Activated CD4-positive, alpha-beta T cell treated with anti-CD3 and anti-CD28 coated beads for 48 hours (primary cell): ENCODE data around the gene IL24.
"Not testable (repeated sequence)": the region's sequence is repeated elsewhere in the genome, so short reads cannot be mapped to it uniquely, and the experiment has no call there.

Experiments used
- DNase-seq: peaks from one replicate; pipeline ENCODE4 v3.0.0-alpha.2; 2020

Gene IL24

GRCh38 chr1:206905295-206906164 lies 8.3 kb downstream of the IL24 start:
- DNase-seq, result peak; percentile 69

- no peak for DNase-seq
Observed at GRCh38 chr1:206907304-206907991, 10.2 kb downstream of the IL24 start.

GRCh38 chr1:206908038-206908437 lies 10.8 kb downstream of the IL24 start:
- DNase-seq, result no peak

DNA sequence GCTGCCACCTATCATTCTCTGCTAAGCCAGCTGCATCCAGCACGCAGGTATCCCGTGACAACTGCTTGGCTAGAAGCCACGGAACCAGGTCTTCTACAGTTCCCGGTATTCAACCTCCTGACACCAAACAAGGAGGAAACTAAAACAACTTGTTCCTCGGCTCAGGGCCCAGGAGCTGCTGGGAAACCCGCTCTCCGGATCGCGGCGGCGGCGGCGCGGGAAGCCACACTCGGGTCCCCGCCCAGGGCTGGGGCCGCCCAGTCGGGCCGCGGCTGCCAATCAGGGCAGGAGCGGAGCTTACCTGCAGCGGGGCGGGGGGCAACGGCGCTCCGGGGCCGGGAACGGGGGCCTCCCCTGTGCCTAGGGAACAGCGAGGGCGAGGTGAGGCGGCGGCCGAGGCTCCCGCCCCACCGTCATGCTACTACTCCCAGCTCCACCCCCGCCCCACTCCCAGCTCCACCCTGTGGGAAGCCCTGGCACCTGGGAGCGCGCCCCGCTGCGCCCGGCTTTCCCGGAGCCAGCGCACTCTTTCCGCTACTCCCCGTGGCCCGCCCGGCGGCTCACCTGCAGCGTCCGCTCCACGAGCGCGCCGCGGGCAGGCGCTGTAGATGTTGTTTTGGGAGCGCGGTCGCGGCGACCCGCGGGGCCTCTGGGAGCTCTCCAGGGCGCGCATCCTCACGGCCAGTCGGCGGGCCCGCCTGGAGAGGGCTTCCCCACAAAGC lies 12.1 kb downstream of the IL24 start:
- peak; percentile 55 for DNase-seq

GRCh38 chr1:206909883-206910318 lies 12.7 kb downstream of the IL24 start:
- no peak for DNase-seq

GRCh38 chr1:206911064-206911663 lies 13.9 kb downstream of the IL24 start:
- DNase-seq, result peak; percentile 51

- DNase-seq, result peak; percentile 76
Observed at GRCh38 chr1:206912445-206913095, 15.3 kb downstream of the IL24 start.

DNA sequence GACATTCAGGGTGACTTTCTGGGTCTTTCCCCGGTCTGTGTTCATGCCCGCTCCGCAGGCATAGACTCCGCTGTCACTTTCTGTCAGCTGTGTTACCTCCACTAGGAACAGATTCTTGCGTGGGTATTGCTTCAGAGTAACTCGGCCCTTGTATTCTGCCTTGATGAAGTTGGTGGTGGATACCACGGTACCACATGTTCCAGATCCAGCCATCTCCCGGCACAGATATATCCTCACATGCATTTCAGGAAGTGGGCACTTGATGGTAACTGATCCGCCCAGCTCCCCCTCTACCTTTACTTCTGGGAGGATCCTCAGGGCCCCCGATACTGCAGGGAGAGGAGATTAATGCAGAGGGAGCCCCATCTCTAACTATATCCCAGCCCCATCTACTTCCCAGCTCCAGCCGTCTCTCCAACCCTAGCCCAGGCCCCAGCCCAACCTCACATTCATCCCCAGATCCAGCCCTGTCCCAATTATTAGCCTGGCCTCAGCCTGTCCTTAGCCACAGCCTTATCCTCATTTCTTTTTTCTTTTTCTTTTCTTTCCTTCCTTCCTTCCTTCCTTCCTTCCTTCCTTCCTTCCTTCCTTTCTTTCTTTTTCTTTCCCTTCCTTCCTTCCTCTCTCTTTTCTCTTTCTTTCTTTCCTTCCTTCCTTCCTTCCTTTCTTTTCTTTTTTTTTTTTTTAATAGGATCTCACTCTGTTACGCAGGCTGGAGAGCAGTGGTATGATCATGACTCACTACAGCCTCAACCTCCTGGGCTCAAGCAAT lies 16.7 kb downstream of the IL24 start:
- no peak for DNase-seq

GRCh38 chr1:206915030-206915735 lies 17.9 kb downstream of the IL24 start:
- DNase-seq, result no peak

DNA sequence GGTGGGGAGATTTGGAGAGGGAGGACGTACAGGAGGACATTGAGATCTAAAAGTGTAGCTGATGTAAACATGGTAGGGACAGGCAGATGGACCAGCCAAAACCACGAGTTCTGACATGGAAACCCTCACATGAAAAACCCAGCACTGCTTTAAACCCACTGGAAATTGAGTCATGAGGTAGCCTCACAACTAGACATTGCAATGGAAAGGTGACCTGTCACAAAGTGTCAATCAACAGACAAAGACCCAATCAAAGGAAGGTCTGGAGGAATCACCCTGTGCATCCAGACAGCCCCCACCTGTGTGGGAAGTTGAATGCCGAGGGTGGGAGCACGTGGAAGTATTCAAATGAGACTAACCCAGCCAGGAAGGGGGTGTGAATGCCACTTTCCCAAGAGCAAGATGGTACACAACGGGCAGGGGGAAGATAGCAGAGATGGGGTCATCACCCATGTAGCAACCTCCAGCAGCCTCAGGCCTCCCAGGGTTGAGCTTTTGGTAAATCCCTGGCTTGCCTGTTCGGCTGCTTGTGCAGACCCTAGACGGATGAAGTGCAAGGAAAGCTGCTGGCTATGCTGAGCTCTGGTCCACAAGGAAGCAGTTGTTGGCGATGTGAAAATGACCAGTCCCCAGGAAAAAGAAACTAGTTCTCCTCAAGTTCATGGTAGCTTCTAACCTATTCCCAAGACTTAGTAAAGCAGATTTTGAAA lies 18.9 kb downstream of the IL24 start:
- DNase-seq, result no peak

- no peak for DNase-seq
Observed at GRCh38 chr1:206918076-206918475, 20.8 kb downstream of the IL24 start.

DNA sequence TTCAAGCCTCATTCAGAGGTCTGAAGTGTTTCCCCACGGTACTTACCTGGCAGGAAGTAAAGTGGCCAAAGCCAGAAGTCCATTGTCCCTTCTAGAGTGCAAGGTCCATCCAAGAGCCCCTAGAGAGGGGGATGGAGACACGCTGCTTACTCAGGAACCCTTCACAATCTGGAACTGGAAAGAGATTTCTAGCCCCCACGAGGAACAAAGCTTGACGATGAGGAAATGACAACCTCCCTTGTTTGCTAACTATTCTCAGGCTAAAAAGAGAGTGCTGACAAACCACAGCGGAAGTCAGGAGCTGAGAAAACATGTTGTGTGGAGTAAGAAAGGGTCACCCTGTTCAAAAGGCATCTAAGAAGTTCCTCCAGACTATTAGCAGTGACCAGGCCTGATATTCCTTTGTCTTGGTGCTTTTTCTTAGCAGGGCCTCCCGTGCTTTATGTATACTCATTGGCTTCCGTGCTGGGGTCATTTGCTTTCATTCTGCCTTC lies 24.6 kb downstream of the IL24 start, which contains the start of gene FCMR:
Gene FCMR, minus strand, starts transcription at position 170 of the 494 bp plus-strand sequence. Its CDS starts 87 bp downstream, at position 83.
- DNase-seq, result peak; percentile 41

- DNase-seq, result no peak
Observed at GRCh38 chr1:206922524-206922923, 25.3 kb downstream of the IL24 start.

- peak; percentile 77 for DNase-seq
Observed at GRCh38 chr1:206923009-206923960, 26.0 kb downstream of the IL24 start.

DNA sequence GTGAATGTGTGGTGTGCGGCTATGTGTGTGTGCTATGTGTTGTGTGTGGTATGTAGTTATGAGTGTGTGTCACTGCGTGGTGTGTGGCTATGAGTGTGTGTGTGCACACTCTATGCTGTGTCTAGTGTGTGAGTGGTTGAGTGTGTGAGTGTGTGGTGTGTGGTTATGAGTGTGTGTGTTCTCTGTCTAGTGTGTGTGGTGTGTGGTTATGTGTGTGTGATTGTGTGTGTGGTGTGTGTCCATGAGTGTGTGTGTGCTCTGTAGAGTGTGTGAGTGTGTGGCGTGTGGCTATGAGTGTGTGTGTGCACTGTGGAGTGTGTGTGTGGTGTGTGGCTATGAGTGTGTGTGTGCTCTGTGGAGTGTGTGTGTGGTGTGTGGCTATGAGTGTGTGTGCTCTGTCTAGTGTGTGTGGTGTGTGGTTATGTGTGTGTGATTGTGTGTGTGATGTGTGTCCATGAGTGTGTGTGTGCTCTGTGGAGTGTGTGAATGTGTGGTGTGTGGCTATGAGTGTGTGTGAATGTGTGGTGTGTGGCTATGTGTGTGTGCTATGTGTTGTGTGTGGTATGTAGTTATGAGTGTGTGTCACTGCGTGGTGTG lies 26.8 kb downstream of the IL24 start:
- not testable (repeated sequence) for DNase-seq

DNA sequence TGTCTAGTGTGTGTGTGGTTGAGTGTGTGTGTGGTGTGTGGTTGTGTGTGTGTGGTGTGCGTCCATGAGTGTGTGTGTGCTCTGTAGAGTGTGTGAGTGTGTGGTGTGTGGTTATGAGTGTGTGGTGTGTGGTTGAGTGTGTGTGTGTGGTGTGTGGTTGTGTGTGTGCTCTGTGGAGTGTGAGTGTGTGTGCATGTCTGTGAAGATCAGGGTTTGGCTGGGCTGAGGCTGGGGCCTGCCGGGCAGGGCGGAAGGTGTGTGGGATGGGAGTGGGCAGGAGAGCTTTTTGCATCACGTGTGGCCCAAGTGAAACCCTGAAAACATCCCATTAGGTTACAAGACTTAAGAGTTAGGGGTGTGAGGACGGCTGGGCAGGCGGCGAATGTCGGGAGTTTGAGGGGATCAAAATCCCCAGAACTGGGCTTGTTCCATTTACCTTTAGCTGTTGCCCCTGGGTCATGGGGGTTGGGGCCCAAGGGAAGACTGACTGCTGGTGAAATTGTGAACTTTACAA lies 27.4 kb downstream of the IL24 start:
- peak; percentile 51 for DNase-seq

GRCh38 chr1:206925106-206925736 lies 28.0 kb downstream of the IL24 start:
- DNase-seq, result peak; percentile 76

- no peak for DNase-seq
Observed at GRCh38 chr1:206926286-206926685, 29.0 kb downstream of the IL24 start.
